Measurements from ENCODE around the gene TCF7L1. TPM values are rescaled to one million over a fixed set of nuclear protein-coding genes. Genes with fewer than 3 reads are reported as not detected.
"Not testable (repeated sequence)": the region's sequence is repeated elsewhere in the genome, so short reads cannot be mapped to it uniquely, and the experiment has no call there.

The TCF7L1 gene
- total RNA-seq, 4 donors from 2014 or later, result 5.6 to 23.2 (median 10.2) TPM

DNA sequence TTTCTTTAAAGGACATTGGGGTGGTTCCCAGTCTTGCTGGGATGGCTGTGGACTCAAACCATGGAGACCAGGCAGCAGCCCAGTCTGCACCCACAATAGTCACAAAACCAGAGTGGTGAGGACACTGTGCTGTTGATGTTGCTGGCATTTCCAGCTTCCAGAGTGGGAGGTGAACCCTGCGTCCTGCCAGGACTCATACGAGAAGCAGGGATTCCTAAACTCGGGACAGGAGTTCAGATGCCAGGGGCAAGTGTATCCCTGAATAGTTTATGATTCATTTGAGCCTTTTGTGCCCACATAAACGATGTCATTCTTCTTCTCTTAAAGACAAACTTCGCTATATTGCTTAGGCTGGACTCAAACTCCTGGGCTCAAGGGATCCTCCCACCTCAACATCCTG lies 62.8 kb downstream of the TCF7L1 start:
- 67% methylated on average over 5 of the region's 5 CpGs for WGBS
- H3K9me3 ChIP-seq, result no peaks in the 10 kb centered on the region
- no peak for DNase-seq (ENCODE audit: extremely low spot score)
- no peaks in the 10 kb centered on the region for H3K36me3 ChIP-seq
- intact Hi-C loops (cut with DNase I), result no loop called here
- H3K4me3 ChIP-seq, result no peak overlapping the region
- H3K27me3 ChIP-seq, result no peaks in the 10 kb centered on the region
- TF ChIP-seq POLR2AphosphoS5 (IDR thresholded peaks at IDR 0.05), result no peak
- TF ChIP-seq POLR2A (IDR thresholded peaks at IDR 0.05; ENCODE audit: low read depth), result no peak
- no peak for TF ChIP-seq EP300 (IDR thresholded peaks at IDR 0.05)
- TF ChIP-seq, protein P1, sequence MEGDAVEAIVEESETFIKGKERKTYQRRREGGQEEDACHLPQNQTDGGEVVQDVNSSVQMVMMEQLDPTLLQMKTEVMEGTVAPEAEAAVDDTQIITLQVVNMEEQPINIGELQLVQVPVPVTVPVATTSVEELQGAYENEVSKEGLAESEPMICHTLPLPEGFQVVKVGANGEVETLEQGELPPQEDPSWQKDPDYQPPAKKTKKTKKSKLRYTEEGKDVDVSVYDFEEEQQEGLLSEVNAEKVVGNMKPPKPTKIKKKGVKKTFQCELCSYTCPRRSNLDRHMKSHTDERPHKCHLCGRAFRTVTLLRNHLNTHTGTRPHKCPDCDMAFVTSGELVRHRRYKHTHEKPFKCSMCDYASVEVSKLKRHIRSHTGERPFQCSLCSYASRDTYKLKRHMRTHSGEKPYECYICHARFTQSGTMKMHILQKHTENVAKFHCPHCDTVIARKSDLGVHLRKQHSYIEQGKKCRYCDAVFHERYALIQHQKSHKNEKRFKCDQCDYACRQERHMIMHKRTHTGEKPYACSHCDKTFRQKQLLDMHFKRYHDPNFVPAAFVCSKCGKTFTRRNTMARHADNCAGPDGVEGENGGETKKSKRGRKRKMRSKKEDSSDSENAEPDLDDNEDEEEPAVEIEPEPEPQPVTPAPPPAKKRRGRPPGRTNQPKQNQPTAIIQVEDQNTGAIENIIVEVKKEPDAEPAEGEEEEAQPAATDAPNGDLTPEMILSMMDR (IDR thresholded peaks at IDR 0.05), result no peak
- no peak overlapping the region for H3K27ac ChIP-seq (replicated peaks in 1 of 4)
- peaks cover 4 to 38% (median 27%) of the 10 kb centered on the region in 4 donors for H3K4me1 ChIP-seq

DNA sequence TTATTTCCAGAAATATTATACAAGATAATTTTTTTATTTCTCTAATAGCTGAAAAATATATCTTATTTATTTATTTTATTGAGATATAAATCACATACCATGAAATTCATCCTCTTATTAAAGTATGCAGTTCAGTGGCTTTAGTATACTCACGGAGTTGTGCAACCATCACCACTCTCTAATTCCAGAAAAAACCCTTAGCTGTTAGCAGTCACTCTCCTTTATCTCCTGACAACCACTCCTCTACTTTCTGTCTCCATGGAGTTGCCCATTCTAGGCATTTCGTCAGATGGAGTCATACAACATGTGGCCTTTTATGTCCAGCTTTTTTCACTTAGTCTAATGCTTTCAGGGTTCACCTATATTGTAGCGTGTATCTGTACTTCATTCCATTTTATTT lies 66.5 kb downstream of the TCF7L1 start:
- Histone ChIP-seq H3K4me3 (no peak overlapping the region), H3K27ac (replicated peaks in 1 of 4) (no peak overlapping the region), H3K27me3 (no peaks in the 10 kb centered on the region), H3K9me3 (no peaks in the 10 kb centered on the region), H3K4me1 (peaks cover 4 to 30% (median 21%) of the 10 kb centered on the region in 4 donors), H3K36me3 (no peaks in the 10 kb centered on the region)
- TF ChIP-seq, protein P1 (IDR thresholded peaks at IDR 0.05), result no peak
- TF ChIP-seq POLR2AphosphoS5 (IDR thresholded peaks at IDR 0.05) (no peak), POLR2A (IDR thresholded peaks at IDR 0.05; ENCODE audit: low read depth) (no peak), EP300 (IDR thresholded peaks at IDR 0.05) (no peak)
- no peak for DNase-seq (ENCODE audit: extremely low spot score)
- intact Hi-C loops (cut with DNase I), result no loop called here
- WGBS, result 88% methylated on average over 3 of the region's 3 CpGs

DNA sequence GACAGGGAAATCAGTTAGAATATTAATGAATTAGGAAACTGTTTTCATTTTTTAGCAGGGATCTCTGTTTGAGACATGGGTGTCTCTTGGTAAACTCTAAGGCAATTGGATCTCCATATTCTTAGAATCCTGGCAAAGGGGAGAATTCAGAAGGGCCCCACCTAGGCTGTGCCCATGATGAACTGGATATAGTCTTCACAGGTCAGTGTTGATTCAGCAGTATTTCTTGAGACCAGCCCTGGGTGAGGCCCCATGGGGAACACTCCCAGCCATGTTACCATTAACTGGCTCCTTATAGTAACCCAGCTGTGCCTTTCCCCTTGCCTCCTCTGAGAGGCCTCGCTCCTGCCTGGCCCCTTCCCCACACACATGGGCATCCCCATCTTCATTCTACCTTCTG lies 76.7 kb downstream of the TCF7L1 start:
- 100% methylated on average over 1 of the region's 1 CpG for WGBS
- H3K4me3 ChIP-seq, result no peak overlapping the region
- peaks cover 26 to 52% (median 43%) of the 10 kb centered on the region in 4 donors for H3K4me1 ChIP-seq
- TF ChIP-seq POLR2A (IDR thresholded peaks at IDR 0.05; ENCODE audit: low read depth) (no peak), POLR2AphosphoS5 (IDR thresholded peaks at IDR 0.05) (no peak), EP300 (IDR thresholded peaks at IDR 0.05) (no peak)
- TF ChIP-seq, protein P1 (IDR thresholded peaks at IDR 0.05), result no peak
- no peaks in the 10 kb centered on the region for H3K9me3 ChIP-seq
- DNase-seq (ENCODE audit: extremely low spot score), result no peak
- H3K27ac ChIP-seq (replicated peaks in 1 of 4), result no peak overlapping the region
- H3K36me3 ChIP-seq, result no peaks in the 10 kb centered on the region
- H3K27me3 ChIP-seq, result no peaks in the 10 kb centered on the region
- intact Hi-C loops (cut with DNase I), result no loop called here

DNA sequence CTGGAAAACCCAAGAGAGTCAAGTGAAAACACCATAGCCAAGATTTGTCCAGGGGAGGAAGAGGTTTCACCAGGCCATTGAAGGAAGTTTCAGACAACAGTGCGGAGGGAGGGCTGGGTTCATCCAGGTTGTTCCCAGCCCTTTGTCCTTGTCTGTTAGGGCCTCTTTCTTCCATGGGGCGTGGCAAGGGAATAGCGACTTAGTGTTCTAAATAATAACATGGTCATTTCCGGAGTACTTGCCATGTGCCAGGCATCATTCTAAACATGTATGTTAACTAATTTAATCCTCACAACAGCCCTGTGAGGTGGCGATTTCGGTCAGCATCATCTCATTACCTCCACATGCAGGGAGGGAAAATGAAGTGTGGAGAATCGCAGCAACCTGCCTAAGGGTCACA lies 77.3 kb downstream of the TCF7L1 start:
- 94% methylated on average over 7 of the region's 7 CpGs for WGBS
- Histone ChIP-seq H3K36me3 (no peaks in the 10 kb centered on the region), H3K4me1 (peaks cover 32 to 58% (median 49%) of the 10 kb centered on the region in 4 donors), H3K4me3 (no peak overlapping the region), H3K27me3 (no peaks in the 10 kb centered on the region), H3K27ac (replicated peaks in 1 of 4) (no peak overlapping the region), H3K9me3 (no peaks in the 10 kb centered on the region)
- TF ChIP-seq, protein P1 (IDR thresholded peaks at IDR 0.05), result no peak
- TF ChIP-seq EP300 (IDR thresholded peaks at IDR 0.05) (no peak), POLR2AphosphoS5 (IDR thresholded peaks at IDR 0.05) (no peak)
- intact Hi-C loops (cut with DNase I), result no loop called here
- DNase-seq (ENCODE audit: extremely low spot score), result no peak

DNA sequence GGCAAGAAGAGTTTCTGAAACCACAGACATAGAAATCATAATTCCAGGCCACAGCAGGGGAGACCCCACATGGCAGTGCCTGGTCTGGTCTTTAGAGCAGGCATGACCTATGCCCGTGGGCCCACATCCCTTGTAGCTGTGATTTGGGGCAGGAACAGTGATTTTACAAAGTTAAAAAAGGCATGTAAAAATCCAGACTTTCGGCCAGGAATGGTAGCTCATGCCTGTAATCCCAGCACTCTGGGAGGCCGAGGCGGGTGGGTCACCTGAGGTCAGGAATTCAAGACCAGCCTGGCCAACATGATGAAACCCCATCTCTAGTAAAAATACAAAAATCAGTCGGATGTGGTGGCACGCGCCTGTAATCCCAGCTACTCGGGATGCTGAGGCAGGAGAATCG lies 78.4 kb downstream of the TCF7L1 start:
- H3K4me1 ChIP-seq, result peaks cover 41 to 69% (median 60%) of the 10 kb centered on the region in 4 donors
- H3K9me3 ChIP-seq; DNase-seq (ENCODE audit: extremely low spot score); H3K27ac ChIP-seq (replicated peaks in 1 of 4); intact Hi-C loops (cut with DNase I); H3K36me3 ChIP-seq; H3K4me3 ChIP-seq; H3K27me3 ChIP-seq: not testable (repeated sequence)
- WGBS, result 85% methylated on average over 9 of the region's 9 CpGs

Data from esophagus muscularis mucosa (tissue), 4 donors.